ENCODE data around the gene CD101. TPM values are rescaled to one million over a fixed set of nuclear protein-coding genes. Genes with fewer than 3 reads are reported as not detected.

CD101 gene
- total and polyA plus RNA-seq, 7 donors, result 0.03 to 1.0 (median 0.29) TPM; not detected in 1

DNA sequence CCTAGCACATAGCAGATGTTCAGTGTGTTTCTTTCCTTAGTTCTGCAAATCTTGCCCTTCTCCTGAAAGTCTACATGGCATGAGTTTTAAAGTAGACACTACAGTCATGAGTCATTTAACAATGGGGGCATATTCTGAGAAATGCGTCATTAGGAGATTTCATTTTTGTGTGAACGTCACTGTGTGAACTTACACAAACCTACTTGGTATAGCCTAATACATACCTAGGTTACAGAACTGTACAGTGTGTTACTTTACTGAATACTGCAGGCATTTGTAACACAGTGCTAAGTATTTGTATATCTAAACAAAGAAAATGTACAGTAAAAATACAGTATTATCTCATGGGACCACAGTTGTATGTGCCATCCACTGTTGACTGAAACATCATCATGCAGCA is 68.6 kb downstream of the CD101 start:
- ATAC-seq, result no peak
- H3K4me1 ChIP-seq, result peaks cover 2% of the 10 kb centered on the region
- no peaks in the 10 kb centered on the region for H3K9me3 ChIP-seq
- intact Hi-C loops (cut with DNase I), result loop anchor here in 1 of 2 donors (2.0 kb wide), 1 partner anchor 57 kb away; no protein-coding TSS in a partner anchor
- H3K27ac ChIP-seq, result no peak overlapping the region
- no peak for TF ChIP-seq CTCF (IDR thresholded peaks at IDR 0.05)
- WGBS, 3 donors, result 86 to 93% (median 92%) methylated on average over 2 of the region's 2 CpGs
- peaks cover 0 to 6% of the 10 kb centered on the region in 2 donors for H3K36me3 ChIP-seq (ENCODE audit: insufficient read depth in 1 of 2, low read depth in 1 of 2)
- no peaks in the 10 kb centered on the region for H3K27me3 ChIP-seq (ENCODE audit: insufficient read depth in 3 of 3, low read length in 2 of 3)
- no peak overlapping the region for H3K4me3 ChIP-seq
- DNase-seq, result no peak

GRCh38 chr1:117076648-117077047 is 75.1 kb downstream of the CD101 start:
- no peak for ATAC-seq
- H3K4me1 ChIP-seq, result no peaks in the 10 kb centered on the region
- WGBS, 3 donors, result 95 to 98% (median 98%) methylated on average over 5 of the region's 5 CpGs
- intact Hi-C loops (cut with DNase I), result no loop called here
- no peak overlapping the region for H3K27ac ChIP-seq
- no peak overlapping the region for H3K4me3 ChIP-seq
- TF ChIP-seq CTCF (IDR thresholded peaks at IDR 0.05), result no peak
- DNase-seq, result no peak
- H3K9me3 ChIP-seq, result no peaks in the 10 kb centered on the region
- H3K36me3 ChIP-seq (ENCODE audit: insufficient read depth in 1 of 2, low read depth in 1 of 2), result peaks cover 0 to 63% of the 10 kb centered on the region in 2 donors
- no peaks in the 10 kb centered on the region for H3K27me3 ChIP-seq (ENCODE audit: insufficient read depth in 3 of 3, low read length in 2 of 3)

DNA sequence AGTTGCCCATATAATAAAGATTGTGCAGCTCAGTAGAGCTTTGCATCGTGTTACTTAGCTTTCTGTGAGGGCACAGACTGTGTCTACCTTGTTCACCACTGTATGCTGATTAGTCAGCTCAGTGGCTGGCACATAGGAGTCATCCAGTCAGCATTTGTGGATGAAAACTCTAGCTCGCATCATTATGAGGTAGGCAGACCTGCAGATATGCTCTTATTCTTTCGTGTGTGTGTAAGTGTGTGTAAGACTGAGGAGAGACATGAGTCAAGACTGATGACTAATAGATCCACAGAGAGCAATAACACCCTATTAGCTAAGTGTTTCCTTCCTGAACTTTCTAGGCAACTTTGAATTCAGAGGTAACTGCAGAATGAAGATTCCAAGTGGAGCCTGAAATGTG is 75.7 kb downstream of the CD101 start:
- ATAC-seq (peak in 3 of 4 donors; percentile 37 to 66 (median 58)), DNase-seq (no peak)
- WGBS, 3 donors, result 63 to 84% (median 76%) methylated on average over 3 of the region's 3 CpGs
- no peak for TF ChIP-seq CTCF (IDR thresholded peaks at IDR 0.05)
- intact Hi-C loops (cut with DNase I), result no loop called here
- Histone ChIP-seq H3K36me3 (ENCODE audit: insufficient read depth in 1 of 2, low read depth in 1 of 2) (peaks cover 0 to 69% of the 10 kb centered on the region in 2 donors), H3K4me3 (no peak overlapping the region), H3K4me1 (no peaks in the 10 kb centered on the region), H3K27me3 (ENCODE audit: insufficient read depth in 3 of 3, low read length in 2 of 3) (no peaks in the 10 kb centered on the region), H3K9me3 (no peaks in the 10 kb centered on the region), H3K27ac (no peak overlapping the region)

GRCh38 chr1:117079737-117080136 is 78.2 kb downstream of the CD101 start:
- TF ChIP-seq CTCF (IDR thresholded peaks at IDR 0.05), result no peak
- no peaks in the 10 kb centered on the region for H3K9me3 ChIP-seq
- H3K27ac ChIP-seq, result no peak overlapping the region
- DNase-seq, result no peak
- intact Hi-C loops (cut with DNase I), result loop anchor here in 1 of 2 donors (5.0 kb wide), 1 partner anchor 38 kb away; no protein-coding TSS in a partner anchor
- H3K4me1 ChIP-seq, result no peaks in the 10 kb centered on the region
- no peaks in the 10 kb centered on the region for H3K27me3 ChIP-seq (ENCODE audit: insufficient read depth in 3 of 3, low read length in 2 of 3)
- 91 to 94% (median 91%) methylated on average over 6 of the region's 6 CpGs for WGBS, 3 donors
- no peak overlapping the region for H3K4me3 ChIP-seq
- H3K36me3 ChIP-seq (ENCODE audit: insufficient read depth in 1 of 2, low read depth in 1 of 2), result peaks cover 0 to 83% of the 10 kb centered on the region in 2 donors
- no peak for ATAC-seq

- H3K27ac ChIP-seq, result no peak overlapping the region
- DNase-seq, result no peak
- TF ChIP-seq CTCF (IDR thresholded peaks at IDR 0.05), result no peak
- H3K9me3 ChIP-seq, result no peaks in the 10 kb centered on the region
- no peaks in the 10 kb centered on the region for H3K4me1 ChIP-seq
- H3K36me3 ChIP-seq (ENCODE audit: insufficient read depth in 1 of 2, low read depth in 1 of 2), result peaks cover 0 to 42% of the 10 kb centered on the region in 2 donors
- no peak for ATAC-seq
- no peak overlapping the region for H3K4me3 ChIP-seq
- H3K27me3 ChIP-seq (ENCODE audit: insufficient read depth in 3 of 3, low read length in 2 of 3), result no peaks in the 10 kb centered on the region
- WGBS, 3 donors, result 80 to 83% (median 82%) methylated on average over 6 of the region's 6 CpGs
- intact Hi-C loops (cut with DNase I), result loop anchor here in 1 of 2 donors (5.0 kb wide), 1 partner anchor 33 kb away; no protein-coding TSS in a partner anchor
Observed at GRCh38 chr1:117084231-117084630, 82.7 kb downstream of the CD101 start.

Measured in psoas muscle (tissue), 8 donors.